A549 (cell line): ENCODE results near the gene NPAS2.

Source experiments
- BHLHE40 ChIP-seq: IDR thresholded peaks from 2 replicates; pipeline ENCODE4 v1.6.1; 2012; ENCODE audit warnings: low read depth, low read length, inconsistent platforms
- EP300 ChIP-seq, 2 experiments: fragments of >200 bp; sonication (Bioruptor Twin); formaldehyde crosslinking; IDR thresholded peaks; 2 replicates in 1 of 2; 3 replicates in 1 of 2; pipeline ENCODE4 v1.6.1; 2016 to 2017

- TF ChIP-seq BHLHE40 (no peak), EP300 (IDR thresholded peaks at IDR 0.05) (no peak)
Measured at GRCh38 chr2:101017371-101017770, 197.4 kb downstream of the NPAS2 start.
